ENCODE measurements around the gene WDR11.
A peak's percentile ranks its signal among the peaks of the same experiment; 100 is the strongest.

WDR11 gene

GRCh38 chr10:120931999-120932398, 80.8 kb downstream of the WDR11 start:
- Histone ChIP-seq H3K9me3 (ENCODE audit: control extremely low read depth in 1 of 5, control insufficient read depth in 4 of 5, insufficient read depth in 2 of 5, low read depth in 1 of 5, low read length in 4 of 5) (peaks cover 0 to 5% (median 0%) of the 10 kb centered on the region in 5 experiments), H3K4me1 (ENCODE audit: control extremely low read depth in 1 of 4, control insufficient read depth in 4 of 4, insufficient read depth in 4 of 4, low read length in 3 of 4) (no peaks in the 10 kb centered on the region), H3K27me3 (replicated peaks in 2 of 5; ENCODE audit: control insufficient read depth in 4 of 5, insufficient read depth in 5 of 5, low read length in 4 of 5) (peaks cover 0 to 1% (median 0%) of the 10 kb centered on the region in 5 experiments), H3K4me3 (ENCODE audit: control insufficient read depth in 1 of 7, extremely low read depth in 1 of 7, insufficient read depth in 4 of 7, low read depth in 2 of 7, low read length in 6 of 7) (no peak overlapping the region), H3K27ac (ENCODE audit: insufficient read depth in 1 of 2, low read depth in 1 of 2, low read length in 2 of 2, poor library complexity in 1 of 2, severe bottlenecking in 2 of 2) (no peak overlapping the region), H3K36me3 (ENCODE audit: control insufficient read depth in 4 of 4, insufficient read depth in 4 of 4, low read length in 3 of 4) (no peaks in the 10 kb centered on the region)
- 100% methylated on average over 1 of the region's 4 CpGs for WGBS (ENCODE audit: insufficient coverage)
- CTCF ChIA-PET, result no interaction called here
- no peak for DNase-seq
- POLR2A ChIA-PET, result no interaction called here

GRCh38 chr10:120938822-120939221, 87.7 kb downstream of the WDR11 start:
- H3K27ac ChIP-seq (ENCODE audit: insufficient read depth in 1 of 2, low read depth in 1 of 2, low read length in 2 of 2, poor library complexity in 1 of 2, severe bottlenecking in 2 of 2), result no peak overlapping the region
- H3K9me3 ChIP-seq (ENCODE audit: control extremely low read depth in 1 of 5, control insufficient read depth in 4 of 5, insufficient read depth in 2 of 5, low read depth in 1 of 5, low read length in 4 of 5), result peaks cover 0 to 5% (median 0%) of the 10 kb centered on the region in 5 experiments
- H3K27me3 ChIP-seq (replicated peaks in 2 of 5; ENCODE audit: control insufficient read depth in 4 of 5, insufficient read depth in 5 of 5, low read length in 4 of 5), result peaks cover 0 to 3% (median 0%) of the 10 kb centered on the region in 5 experiments
- ChIA-PET POLR2A (no interaction called here), CTCF (no interaction called here)
- no peak overlapping the region for H3K4me3 ChIP-seq (ENCODE audit: control insufficient read depth in 1 of 7, extremely low read depth in 1 of 7, insufficient read depth in 4 of 7, low read depth in 2 of 7, low read length in 6 of 7)
- peaks cover 0 to 4% (median 2%) of the 10 kb centered on the region in 4 experiments for H3K4me1 ChIP-seq (ENCODE audit: control extremely low read depth in 1 of 4, control insufficient read depth in 4 of 4, insufficient read depth in 4 of 4, low read length in 3 of 4)
- no peaks in the 10 kb centered on the region for H3K36me3 ChIP-seq (ENCODE audit: control insufficient read depth in 4 of 4, insufficient read depth in 4 of 4, low read length in 3 of 4)
- no peak for DNase-seq
- WGBS (ENCODE audit: insufficient coverage), result 94% methylated on average over 4 of the region's 5 CpGs

GRCh38 chr10:120940299-120940900, 89.2 kb downstream of the WDR11 start:
- Histone ChIP-seq H3K4me3 (ENCODE audit: control insufficient read depth in 1 of 7, extremely low read depth in 1 of 7, insufficient read depth in 4 of 7, low read depth in 2 of 7, low read length in 6 of 7) (no peak overlapping the region), H3K36me3 (ENCODE audit: control insufficient read depth in 4 of 4, insufficient read depth in 4 of 4, low read length in 3 of 4) (no peaks in the 10 kb centered on the region), H3K9me3 (ENCODE audit: control extremely low read depth in 1 of 5, control insufficient read depth in 4 of 5, insufficient read depth in 2 of 5, low read depth in 1 of 5, low read length in 4 of 5) (peaks cover 0 to 5% (median 0%) of the 10 kb centered on the region in 5 experiments), H3K27ac (ENCODE audit: insufficient read depth in 1 of 2, low read depth in 1 of 2, low read length in 2 of 2, poor library complexity in 1 of 2, severe bottlenecking in 2 of 2) (no peak overlapping the region), H3K27me3 (replicated peaks in 2 of 5; ENCODE audit: control insufficient read depth in 4 of 5, insufficient read depth in 5 of 5, low read length in 4 of 5) (peaks cover 0 to 3% (median 0%) of the 10 kb centered on the region in 5 experiments), H3K4me1 (ENCODE audit: control extremely low read depth in 1 of 4, control insufficient read depth in 4 of 4, insufficient read depth in 4 of 4, low read length in 3 of 4) (peaks cover 0 to 4% (median 2%) of the 10 kb centered on the region in 4 experiments)
- 77% methylated on average over 13 of the region's 13 CpGs for WGBS (ENCODE audit: insufficient coverage)
- peak in 1 of 3 donors; percentile 17 for DNase-seq
- CTCF ChIA-PET, result interaction anchor here (1.2 kb wide), 1 partner anchor 947 kb away, joined by 3 read pairs; no protein-coding TSS in a partner anchor
- POLR2A ChIA-PET, result no interaction called here

GRCh38 chr10:120941501-120941900, 90.3 kb downstream of the WDR11 start:
- Histone ChIP-seq H3K4me1 (ENCODE audit: control extremely low read depth in 1 of 4, control insufficient read depth in 4 of 4, insufficient read depth in 4 of 4, low read length in 3 of 4) (peaks cover 0 to 4% (median 2%) of the 10 kb centered on the region in 4 experiments), H3K36me3 (ENCODE audit: control insufficient read depth in 4 of 4, insufficient read depth in 4 of 4, low read length in 3 of 4) (no peaks in the 10 kb centered on the region), H3K4me3 (ENCODE audit: control insufficient read depth in 1 of 7, extremely low read depth in 1 of 7, insufficient read depth in 4 of 7, low read depth in 2 of 7, low read length in 6 of 7) (no peak overlapping the region), H3K27ac (ENCODE audit: insufficient read depth in 1 of 2, low read depth in 1 of 2, low read length in 2 of 2, poor library complexity in 1 of 2, severe bottlenecking in 2 of 2) (no peak overlapping the region), H3K27me3 (replicated peaks in 2 of 5; ENCODE audit: control insufficient read depth in 4 of 5, insufficient read depth in 5 of 5, low read length in 4 of 5) (peaks cover 0 to 3% (median 0%) of the 10 kb centered on the region in 5 experiments), H3K9me3 (ENCODE audit: control extremely low read depth in 1 of 5, control insufficient read depth in 4 of 5, insufficient read depth in 2 of 5, low read depth in 1 of 5, low read length in 4 of 5) (peaks cover 0 to 2% (median 0%) of the 10 kb centered on the region in 5 experiments)
- no peak for DNase-seq
- no CpG with 5 or more reads among the region's 5 CpGs for WGBS (ENCODE audit: insufficient coverage)
- ChIA-PET POLR2A (no interaction called here), CTCF (interaction anchor here (1.0 to 2.4 kb wide), 2 partner anchors 795 to 945 kb away, joined by 3 to 16 read pairs; no protein-coding TSS in a partner anchor)

- Histone ChIP-seq H3K9me3 (ENCODE audit: control extremely low read depth in 1 of 5, control insufficient read depth in 4 of 5, insufficient read depth in 2 of 5, low read depth in 1 of 5, low read length in 4 of 5) (no peaks in the 10 kb centered on the region), H3K27ac (ENCODE audit: insufficient read depth in 1 of 2, low read depth in 1 of 2, low read length in 2 of 2, poor library complexity in 1 of 2, severe bottlenecking in 2 of 2) (no peak overlapping the region), H3K4me1 (ENCODE audit: control extremely low read depth in 1 of 4, control insufficient read depth in 4 of 4, insufficient read depth in 4 of 4, low read length in 3 of 4) (peaks cover 0 to 4% (median 2%) of the 10 kb centered on the region in 4 experiments), H3K36me3 (ENCODE audit: control insufficient read depth in 4 of 4, insufficient read depth in 4 of 4, low read length in 3 of 4) (no peaks in the 10 kb centered on the region), H3K4me3 (ENCODE audit: control insufficient read depth in 1 of 7, extremely low read depth in 1 of 7, insufficient read depth in 4 of 7, low read depth in 2 of 7, low read length in 6 of 7) (peak overlapping the region in 2 of 7 experiments; percentile 20 to 43), H3K27me3 (replicated peaks in 2 of 5; ENCODE audit: control insufficient read depth in 4 of 5, insufficient read depth in 5 of 5, low read length in 4 of 5) (peaks cover 0 to 3% (median 0%) of the 10 kb centered on the region in 5 experiments)
- 10% methylated on average over 16 of the region's 23 CpGs for WGBS (ENCODE audit: insufficient coverage)
- CTCF ChIA-PET, result interaction anchor here (0.7 to 2.4 kb wide), 6 partner anchors 9 to 946 kb away, joined by 3 to 16 read pairs (median 4); no protein-coding TSS in a partner anchor
- DNase-seq, result peak; percentile 72 to 86 (median 85)
- POLR2A ChIA-PET, result no interaction called here
These were observed 91.7 kb downstream of the WDR11 start for GRCh38 chr10:120942806-120943413.

- POLR2A ChIA-PET, result no interaction called here
- H3K4me1 ChIP-seq (ENCODE audit: control extremely low read depth in 1 of 4, control insufficient read depth in 4 of 4, insufficient read depth in 4 of 4, low read length in 3 of 4), result peaks cover 0 to 4% (median 2%) of the 10 kb centered on the region in 4 experiments
- peaks cover 0 to 3% (median 0%) of the 10 kb centered on the region in 5 experiments for H3K27me3 ChIP-seq (replicated peaks in 2 of 5; ENCODE audit: control insufficient read depth in 4 of 5, insufficient read depth in 5 of 5, low read length in 4 of 5)
- no peak overlapping the region for H3K27ac ChIP-seq (ENCODE audit: insufficient read depth in 1 of 2, low read depth in 1 of 2, low read length in 2 of 2, poor library complexity in 1 of 2, severe bottlenecking in 2 of 2)
- no peaks in the 10 kb centered on the region for H3K36me3 ChIP-seq (ENCODE audit: control insufficient read depth in 4 of 4, insufficient read depth in 4 of 4, low read length in 3 of 4)
- H3K9me3 ChIP-seq (ENCODE audit: control extremely low read depth in 1 of 5, control insufficient read depth in 4 of 5, insufficient read depth in 2 of 5, low read depth in 1 of 5, low read length in 4 of 5), result no peaks in the 10 kb centered on the region
- DNase-seq, result peak in 1 of 3 donors; percentile 4
- WGBS (ENCODE audit: insufficient coverage), result 100% methylated on average over 1 of the region's 6 CpGs
- H3K4me3 ChIP-seq (ENCODE audit: control insufficient read depth in 1 of 7, extremely low read depth in 1 of 7, insufficient read depth in 4 of 7, low read depth in 2 of 7, low read length in 6 of 7), result no peak overlapping the region
- CTCF ChIA-PET, result interaction anchor here (0.7 to 2.4 kb wide), 5 partner anchors 8 to 946 kb away, joined by 3 to 16 read pairs (median 4); no protein-coding TSS in a partner anchor
These were observed 92.4 kb downstream of the WDR11 start for GRCh38 chr10:120943542-120943941.

All from common myeloid progenitor, CD34-positive (primary cell).